IMR-90 (cell line): ENCODE measurements around the gene MARS1. TPM values are rescaled to one million over a fixed set of nuclear protein-coding genes. Genes with fewer than 3 reads are reported as not detected.

Source experiments
- ATAC-seq: fragments of 200-7000 bp; cut with Tn5 transposase; 2 replicates; pipeline ENCODE4 v1.9.1; 2020; ENCODE audit warnings: low read depth, mild to moderate bottlenecking, moderate library complexity
- BruUV-seq: library from RNA; stranded (reverse); fragments of 400-500 nt; replicated peaks from 2 replicates; lab custom pipeline; 2021; lab: Mats Ljungman, UMichigan
- CTCF ChIA-PET: fragments of 300-600 bp; formaldehyde crosslinking; extraction: SDS; loops from one replicate; lab custom pipeline; 2021; ENCODE audit warnings: antibody characterized with exemption; lab: Yijun Ruan, JAX
- POLR2A ChIA-PET: fragments of 300-600 bp; sonication (Branson Sonifier 250); formaldehyde crosslinking; loops from one replicate; lab custom pipeline; 2022; ENCODE audit warnings: antibody characterized with exemption; ENCODE audit not compliant: unreplicated experiment; lab: Charles Lee
- DNase-seq: peaks from one replicate; pipeline ENCODE4 v3.0.0; 2013
- H2AFZ ChIP-seq: replicated peaks from 2 replicates; pipeline ENCODE3; 2013; ENCODE audit warnings: low read length, mild to moderate bottlenecking; ENCODE audit not compliant: poor library complexity
- H2AK5ac ChIP-seq: 2 replicates; pipeline ENCODE4 v1.6.1; 2013; ENCODE audit warnings: low read depth, low read length, inconsistent platforms
- H2AK9ac ChIP-seq: replicated peaks from 2 replicates; pipeline ENCODE3; 2013; ENCODE audit warnings: mild to moderate bottlenecking, low read depth, low read length, moderate library complexity; ENCODE audit not compliant: poor library complexity
- H2BK120ac ChIP-seq: 2 replicates; pipeline ENCODE4 v1.6.1; 2013; ENCODE audit warnings: low read depth, low read length, inconsistent platforms
- H2BK15ac ChIP-seq: 3 replicates; pipeline ENCODE4 v1.6.1; 2013; ENCODE audit warnings: low read depth, low read length, inconsistent platforms
- H2BK20ac ChIP-seq: 2 replicates; pipeline ENCODE4 v1.6.1; 2013; ENCODE audit warnings: low read depth, mild to moderate bottlenecking, inconsistent platforms, low read length, moderate library complexity
- H2BK5ac ChIP-seq: 2 replicates; pipeline ENCODE4 v1.6.1; 2013; ENCODE audit warnings: mild to moderate bottlenecking, low read depth, low read length, inconsistent platforms; ENCODE audit not compliant: poor library complexity, severe bottlenecking
- H3K14ac ChIP-seq: replicated peaks from 2 replicates; pipeline ENCODE4 v1.6.1; 2013; ENCODE audit warnings: low read depth, low read length, inconsistent platforms
- H3K18ac ChIP-seq: 2 replicates; pipeline ENCODE4 v1.6.1; 2013; ENCODE audit warnings: low read depth, low read length, control low read depth
- H3K23ac ChIP-seq: 2 replicates; pipeline ENCODE4 v1.6.1; 2013; ENCODE audit warnings: low read depth, low read length, inconsistent platforms
- H3K27ac ChIP-seq: 2 replicates; pipeline ENCODE4 v1.5.1; 2013; ENCODE audit warnings: mild to moderate bottlenecking, control low read depth, low read length; ENCODE audit not compliant: insufficient read depth
- H3K27me3 ChIP-seq: 2 replicates; pipeline ENCODE4 v1.6.1; 2013; ENCODE audit warnings: low read length; ENCODE audit not compliant: control insufficient read depth, insufficient read depth
- H3K36me3 ChIP-seq: 2 replicates; pipeline ENCODE4 v1.6.1; 2013; ENCODE audit warnings: low read length, mixed read lengths; ENCODE audit not compliant: control insufficient read depth, insufficient read depth
- H3K4ac ChIP-seq: 2 replicates; pipeline ENCODE4 v1.6.1; 2013; ENCODE audit warnings: low read depth, low read length, inconsistent platforms
- H3K4me1 ChIP-seq: 2 replicates; pipeline ENCODE4 v1.6.1; 2013; ENCODE audit warnings: low read length, mixed read lengths; ENCODE audit not compliant: control insufficient read depth, insufficient read depth
- H3K4me2 ChIP-seq: 2 replicates; pipeline ENCODE4 v1.6.1; 2013; ENCODE audit warnings: low read depth, mild to moderate bottlenecking, control low read depth, low read length, moderate library complexity
- H3K4me3 ChIP-seq: 2 replicates; pipeline ENCODE4 v1.5.1; 2013; ENCODE audit warnings: low read depth, mild to moderate bottlenecking, control low read depth, low read length, moderate library complexity; ENCODE audit not compliant: insufficient read depth
- H3K56ac ChIP-seq: 2 replicates; pipeline ENCODE4 v1.6.1; 2013; ENCODE audit warnings: low read length, inconsistent platforms; ENCODE audit not compliant: insufficient read depth; ENCODE audit errors: extremely low read depth
- H3K79me1 ChIP-seq, 2 experiments: 2 replicates each; pipeline ENCODE4 v1.6.1; 2013; ENCODE audit warnings: low read length in 2 of 2, inconsistent platforms in 1 of 2, low read depth in 1 of 2
- H3K9ac ChIP-seq: 2 replicates; pipeline ENCODE4 v1.6.1; 2013; ENCODE audit warnings: low read depth, low read length, control low read depth
- H3K9me1 ChIP-seq: 2 replicates; pipeline ENCODE4 v1.6.1; 2013; ENCODE audit warnings: low read length, inconsistent platforms; ENCODE audit not compliant: insufficient read depth
- H3K9me3 ChIP-seq: 2 replicates; pipeline ENCODE4 v1.6.1; 2013; ENCODE audit warnings: low read length; ENCODE audit not compliant: control insufficient read depth, insufficient read depth
- H4K20me1 ChIP-seq: 2 replicates; pipeline ENCODE4 v1.6.1; 2013; ENCODE audit warnings: low read length, inconsistent platforms; ENCODE audit not compliant: insufficient read depth
- H4K5ac ChIP-seq: 2 replicates; pipeline ENCODE4 v1.6.1; 2013; ENCODE audit warnings: mild to moderate bottlenecking, low read depth, low read length, control low read depth
- H4K8ac ChIP-seq, 2 experiments: 2 replicates each; pipeline ENCODE4 v1.6.1; 2013; ENCODE audit warnings: low read depth in 2 of 2, low read length in 2 of 2, control low read depth in 1 of 2, inconsistent platforms in 1 of 2
- H4K91ac ChIP-seq: 2 replicates; pipeline ENCODE4 v1.6.1; 2013; ENCODE audit warnings: low read depth, low read length, inconsistent platforms; ENCODE audit not compliant: insufficient read depth
- BHLHE40 ChIP-seq: fragments of 150-350 bp; IDR thresholded peaks from 2 replicates; pipeline ENCODE4 v1.6.1; 2016; ENCODE audit warnings: mild to moderate bottlenecking, low read depth, low read length
- CTCF ChIP-seq: conservative IDR thresholded peaks from 2 replicates; pipeline ENCODE4 v1.5.1; 2012; ENCODE audit warnings: mild to moderate bottlenecking, low read depth, low read length, improper control_type of control experiment
- MAZ ChIP-seq: IDR thresholded peaks from 2 replicates; pipeline ENCODE4 v1.6.1; 2012; ENCODE audit warnings: low read depth, mild to moderate bottlenecking, low read length, improper control_type of control experiment, moderate library complexity, borderline replicate concordance
- POLR2A ChIP-seq: IDR thresholded peaks from 2 replicates; pipeline ENCODE4 v1.6.1; 2012; ENCODE audit warnings: mild to moderate bottlenecking, low read depth, low read length
- RFX5 ChIP-seq: IDR thresholded peaks from 2 replicates; pipeline ENCODE4 v1.8.0; 2012; ENCODE audit warnings: low read depth, mild to moderate bottlenecking, low read length, moderate library complexity
- WGBS, 2 experiments: methylation state at CpG; one replicate each; pipeline versions ENCODE4 v1.1.5 to v1.1.7; 2013; ENCODE audit warnings: missing lambda C conversion rate in 2 of 2; ENCODE audit not compliant: insufficient read length in 1 of 2; ENCODE audit errors: extremely low coverage in 2 of 2; 5-methylcytosine and 5-hydroxymethylcytosine counted together
- dilution Hi-C: fragments of 300-500 bp; cut with HindIII; formaldehyde crosslinking; loops from one replicate; pipeline ENCODE4 v1.14.3; 2018; ENCODE audit warnings: low sequenced_read_pairs; ENCODE audit not compliant: unreplicated experiment
- in situ Hi-C: fragments of 300-500 bp; cut with MboI; formaldehyde crosslinking; loops from 3 replicates; pipeline ENCODE4 v1.14.3; 2019; ENCODE audit warnings: low sequenced_read_pairs, inconsistent platforms, mixed read lengths
- intact Hi-C: fragments of 100-400 bp; cut with micrococcal nuclease; formaldehyde crosslinking; loops from 2 replicates; pipeline ENCODE4 v1.10.0; 2022
- polyA plus RNA-seq, 3 experiments: library from polyadenylated mRNA; depleted of rRNA; stranded (reverse); fragments of >200 nt; gene quantifications; 2 replicates each; pipeline ENCODE4 v1.2.3, GENCODE V29; 2012; ENCODE audit warnings: low replicate concordance in 1 of 3
- total RNA-seq: library from RNA; depleted of rRNA; stranded (reverse); fragments of >200 nt; gene quantifications from 2 replicates; pipeline ENCODE4 v1.2.3, GENCODE V29; 2012

MARS1 gene
- total and polyA plus RNA-seq, 2 of the 4 experiments (the other 2 are of a cell fraction): 156 to 164 TPM

DNA sequence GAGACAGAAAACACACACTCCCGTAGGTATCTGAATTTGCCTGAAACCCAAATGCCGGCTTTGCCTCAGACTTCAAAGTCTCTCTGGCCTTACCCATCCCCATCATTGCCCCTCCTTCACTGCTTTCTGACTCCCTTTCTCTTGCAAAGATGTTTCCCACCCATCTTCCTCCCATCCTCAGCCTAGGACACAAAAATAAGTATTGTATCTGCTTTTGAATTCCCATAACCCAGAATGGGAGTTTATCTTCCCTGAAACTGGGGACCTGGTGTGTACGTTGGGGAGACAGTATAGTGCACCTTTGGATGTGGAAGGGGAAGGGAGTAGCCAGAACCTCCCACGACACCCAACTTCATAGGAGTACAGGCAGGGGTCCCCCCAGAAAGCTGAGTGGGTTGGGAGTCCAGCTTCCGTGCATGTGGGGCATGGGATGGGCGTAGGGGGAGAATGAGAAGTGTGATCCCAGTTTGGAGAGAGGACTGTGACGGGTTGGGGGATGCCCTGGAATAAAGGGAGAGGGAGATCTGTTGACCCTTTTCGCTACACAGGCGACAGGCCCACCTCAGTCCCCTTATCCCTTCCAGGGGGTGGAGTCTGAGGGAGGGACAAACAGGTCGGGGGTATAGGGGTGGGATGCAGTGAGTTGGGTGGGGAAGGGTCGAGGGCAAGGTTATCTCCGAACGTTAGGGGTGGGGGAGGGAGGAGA is 61.5 kb downstream of the MARS1 start (continued):
- TF ChIP-seq BHLHE40: no peak

- peak within 1 kb of the TSS; percentile 34; the same call in 1 of the 2 replicates for H3K9ac ChIP-seq
- H3K4ac ChIP-seq: no peak within 1 kb of the TSS
- TF ChIP-seq MAZ: 0 out of 2 replicates have a peak, but pooled peaks have one; percentile 12
- no peak for TF ChIP-seq RFX5
- TF ChIP-seq CTCF: no peak
- TF ChIP-seq POLR2A: no peak
- H2BK15ac ChIP-seq: no peak within 1 kb of the TSS
- H3K18ac ChIP-seq: no peak within 1 kb of the TSS
- H2BK5ac ChIP-seq: no peak within 1 kb of the TSS
- peak within 1 kb of the TSS; percentile 82 for H2AFZ ChIP-seq
- ChIA-PET CTCF (no interaction called here), POLR2A (no interaction called here)
- DNase-seq (no peak), ATAC-seq (peak; percentile 25; the same call in 1 of the 2 replicates)
- in situ Hi-C loops (no loop called here), intact Hi-C loops (no loop called here), dilution Hi-C loops (loop anchor here (25.0 kb wide), 1 partner anchor 112 kb away; no protein-coding TSS in a partner anchor)
- H3K27me3 ChIP-seq: peaks cover 46% of the 10 kb centered on the region
- no peak within 1 kb of the TSS for H3K27ac ChIP-seq
- H2BK20ac ChIP-seq: no peak within 1 kb of the TSS
- H2AK9ac ChIP-seq: no peak within 1 kb of the TSS
- peaks cover 10% of the 10 kb centered on the region for H4K20me1 ChIP-seq
- 0 out of 2 replicates have a peak within 1 kb of the TSS, but pooled peaks have one; percentile 40 for H2BK120ac ChIP-seq
- no peak within 1 kb of the TSS for H3K56ac ChIP-seq
- H3K36me3 ChIP-seq: no peaks in the 10 kb centered on the region
- peaks cover 10% of the 10 kb centered on the region for H3K4me1 ChIP-seq
- H4K91ac ChIP-seq: no peak within 1 kb of the TSS
- WGBS, 2 experiments: 14% methylated on average over 12 of the region's 52 CpGs; no CpG with 5 or more reads in 1 of the 2 experiments
- H3K4me3 ChIP-seq: peak within 1 kb of the TSS; percentile 51
- H3K9me1 ChIP-seq: peaks cover 16% of the 10 kb centered on the region
- BruUV-seq: no TSS peak
- no peaks in the 10 kb centered on the region for H3K9me3 ChIP-seq
- H4K5ac ChIP-seq: no peak within 1 kb of the TSS
- peak within 1 kb of the TSS in 1 of 2 experiments; percentile 56; a peak in 1 of 4 replicates for H4K8ac ChIP-seq
- no peak within 1 kb of the TSS for H2AK5ac ChIP-seq
- H3K4me2 ChIP-seq: peak within 1 kb of the TSS; percentile 76
- no peak within 1 kb of the TSS for H3K14ac ChIP-seq
- H3K79me1 ChIP-seq: peaks cover 7 to 22% of the 10 kb centered on the region in 2 experiments; a peak in 3 of 4 replicates
- no peak within 1 kb of the TSS for H3K23ac ChIP-seq
Measured at GRCh38 chr12:57549909-57550640, 62.2 kb downstream of the MARS1 start, which contains the start of gene KIF5A. Gene KIF5A (plus strand): TSS chr12:57550044. CDS start chr12:57550272, 228 bp downstream.
